NCI-H526 (cell line): ENCODE results near the gene APCS.

Source experiments
- DNase-seq, 2 experiments: peaks; one replicate each; lab custom pipeline; 2025; lab: John Stamatoyannopoulos, UW

Gene APCS

GRCh38 chr1:159587461-159587951, at the start of gene APCS:
APCS (plus strand) TSS chr1:159587826; CDS start chr1:159587922, 96 bp downstream.
- no peak for DNase-seq

GRCh38 chr1:159548126-159548525, 39.5 kb upstream of the APCS start:
- no peak for DNase-seq

- DNase-seq = no peak
Observed at GRCh38 chr1:159554261-159554660, 33.4 kb upstream of the APCS start.

GRCh38 chr1:159554696-159555095, 32.9 kb upstream of the APCS start:
- no peak for DNase-seq

- no peak for DNase-seq
Observed at GRCh38 chr1:159556931-159557369, 30.7 kb upstream of the APCS start.

- DNase-seq = no peak
Observed at GRCh38 chr1:159560599-159560998, 27.0 kb upstream of the APCS start.

GRCh38 chr1:159561497-159561896, 26.1 kb upstream of the APCS start:
- no peak for DNase-seq

GRCh38 chr1:159562680-159563079, 24.9 kb upstream of the APCS start:
- DNase-seq = no peak

- no peak for DNase-seq
Observed at GRCh38 chr1:159577446-159577845, 10.2 kb upstream of the APCS start.

GRCh38 chr1:159580340-159580739, 7.3 kb upstream of the APCS start:
- no peak for DNase-seq

GRCh38 chr1:159581422-159581821, 6.2 kb upstream of the APCS start:
- no peak for DNase-seq

GRCh38 chr1:159584536-159584935, 3.1 kb upstream of the APCS start:
- DNase-seq = no peak

GRCh38 chr1:159591981-159592380, 4.4 kb downstream of the APCS start:
- DNase-seq = no peak

GRCh38 chr1:159594625-159595405, 7.2 kb downstream of the APCS start:
- no peak for DNase-seq

- no peak for DNase-seq
Observed at GRCh38 chr1:159598196-159598595, 10.6 kb downstream of the APCS start.

GRCh38 chr1:159600894-159601293, 13.3 kb downstream of the APCS start:
- no peak for DNase-seq

GRCh38 chr1:159602501-159602999, 14.9 kb downstream of the APCS start:
- DNase-seq = peak; percentile 12 to 44

- DNase-seq = no peak
Observed at GRCh38 chr1:159612211-159612885, 24.7 kb downstream of the APCS start.

- peak in 1 of 2 experiments; percentile 33 for DNase-seq
Observed at GRCh38 chr1:159632922-159633321, 45.3 kb downstream of the APCS start.
